Neural progenitor cell (in vitro differentiated cells): Measurements from ENCODE around the gene CELSR3.

Source experiments
- EZH2 ChIP-seq: fragments of 200-600 bp; sonication (generic); IDR thresholded peaks from 2 replicates; pipeline ENCODE4 v1.6.1; 2017; ENCODE audit warnings: antibody characterized with exemption, mild to moderate bottlenecking, moderate library complexity
- TF ChIP-seq, protein P1 (sequence below): fragments of 200-600 bp; sonication (generic); IDR thresholded peaks from 2 replicates; pipeline ENCODE4 v1.5.1; 2017; ENCODE audit warnings: antibody characterized with exemption, mild to moderate bottlenecking

- TF ChIP-seq, protein P1, sequence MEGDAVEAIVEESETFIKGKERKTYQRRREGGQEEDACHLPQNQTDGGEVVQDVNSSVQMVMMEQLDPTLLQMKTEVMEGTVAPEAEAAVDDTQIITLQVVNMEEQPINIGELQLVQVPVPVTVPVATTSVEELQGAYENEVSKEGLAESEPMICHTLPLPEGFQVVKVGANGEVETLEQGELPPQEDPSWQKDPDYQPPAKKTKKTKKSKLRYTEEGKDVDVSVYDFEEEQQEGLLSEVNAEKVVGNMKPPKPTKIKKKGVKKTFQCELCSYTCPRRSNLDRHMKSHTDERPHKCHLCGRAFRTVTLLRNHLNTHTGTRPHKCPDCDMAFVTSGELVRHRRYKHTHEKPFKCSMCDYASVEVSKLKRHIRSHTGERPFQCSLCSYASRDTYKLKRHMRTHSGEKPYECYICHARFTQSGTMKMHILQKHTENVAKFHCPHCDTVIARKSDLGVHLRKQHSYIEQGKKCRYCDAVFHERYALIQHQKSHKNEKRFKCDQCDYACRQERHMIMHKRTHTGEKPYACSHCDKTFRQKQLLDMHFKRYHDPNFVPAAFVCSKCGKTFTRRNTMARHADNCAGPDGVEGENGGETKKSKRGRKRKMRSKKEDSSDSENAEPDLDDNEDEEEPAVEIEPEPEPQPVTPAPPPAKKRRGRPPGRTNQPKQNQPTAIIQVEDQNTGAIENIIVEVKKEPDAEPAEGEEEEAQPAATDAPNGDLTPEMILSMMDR = no peak
- no peak for TF ChIP-seq EZH2
Measured at GRCh38 chr3:48707157-48707556, 44.5 kb upstream of the CELSR3 start.
